KMS-11 (cell line): ENCODE measurements around the gene NSG1.
A peak's percentile ranks its signal among the peaks of the same experiment; 100 is the strongest.

Experiments used
- H2AFZ ChIP-seq: fragments of 200-600 bp; sonication (generic); 2 replicates; pipeline ENCODE4 v1.6.1; 2016; ENCODE audit warnings: antibody characterized with exemption, mixed run types, low read depth
- H3K27ac ChIP-seq: fragments of 200-600 bp; sonication (generic); 2 replicates; pipeline ENCODE4 v1.6.1; 2016; ENCODE audit warnings: mild to moderate bottlenecking, mixed run types
- H3K27me3 ChIP-seq: fragments of 200-600 bp; sonication (generic); 2 replicates; pipeline ENCODE4 v1.6.1; 2017; ENCODE audit warnings: mild to moderate bottlenecking, low read depth, mixed run types, moderate library complexity; ENCODE audit not compliant: insufficient read depth
- H3K36me3 ChIP-seq: fragments of 200-600 bp; sonication (generic); 2 replicates; pipeline ENCODE4 v1.6.1; 2017; ENCODE audit warnings: mild to moderate bottlenecking, mixed run types; ENCODE audit not compliant: insufficient read depth
- H3K4me1 ChIP-seq: fragments of 200-600 bp; sonication (generic); 2 replicates; pipeline ENCODE4 v1.6.1; 2016; ENCODE audit warnings: mild to moderate bottlenecking, low read depth, mixed run types; ENCODE audit not compliant: poor library complexity, severe bottlenecking
- H3K4me2 ChIP-seq: fragments of 200-600 bp; sonication (generic); 2 replicates; pipeline ENCODE4 v1.7.0; 2016; ENCODE audit warnings: mild to moderate bottlenecking, mixed run types
- H3K4me3 ChIP-seq: fragments of 200-600 bp; sonication (generic); IDR thresholded peaks from 2 replicates; pipeline ENCODE4 v1.6.1; 2017; ENCODE audit warnings: low read depth, low read length, mixed read lengths; ENCODE audit not compliant: insufficient read depth
- H3K79me2 ChIP-seq: fragments of 200-600 bp; sonication (generic); 2 replicates; pipeline ENCODE4 v1.6.1; 2016; ENCODE audit warnings: low read depth, mixed run types; ENCODE audit not compliant: insufficient read depth
- H3K9ac ChIP-seq: fragments of 200-600 bp; sonication (generic); 2 replicates; pipeline ENCODE4 v1.6.1; 2016; ENCODE audit warnings: mild to moderate bottlenecking, mixed run types
- H4K20me1 ChIP-seq: fragments of 200-600 bp; sonication (generic); 2 replicates; pipeline ENCODE4 v1.6.1; 2016; ENCODE audit warnings: mild to moderate bottlenecking, mixed run types; ENCODE audit not compliant: insufficient read depth
- CTCF ChIP-seq: fragments of 200-600 bp; sonication (generic); conservative IDR thresholded peaks from 2 replicates; pipeline ENCODE4 v1.6.1; 2017; ENCODE audit warnings: low read depth, mild to moderate bottlenecking, antibody characterized with exemption, low read length, moderate library complexity, mixed read lengths

NSG1 gene

GRCh38 chr4:4428966-4429875, 42.3 kb downstream of the NSG1 start:
- no peak for TF ChIP-seq CTCF
- no peak overlapping the region for H3K27ac ChIP-seq
- H3K4me3 ChIP-seq, result no peak overlapping the region
- no peaks in the 10 kb centered on the region for H3K79me2 ChIP-seq
- H3K4me1 ChIP-seq, result peaks cover 7% of the 10 kb centered on the region
- H2AFZ ChIP-seq, result no peak overlapping the region
- no peak overlapping the region for H3K9ac ChIP-seq
- H3K27me3 ChIP-seq, result no peaks in the 10 kb centered on the region
- H3K36me3 ChIP-seq, result no peaks in the 10 kb centered on the region
- no peak overlapping the region for H3K4me2 ChIP-seq
- no peaks in the 10 kb centered on the region for H4K20me1 ChIP-seq

DNA sequence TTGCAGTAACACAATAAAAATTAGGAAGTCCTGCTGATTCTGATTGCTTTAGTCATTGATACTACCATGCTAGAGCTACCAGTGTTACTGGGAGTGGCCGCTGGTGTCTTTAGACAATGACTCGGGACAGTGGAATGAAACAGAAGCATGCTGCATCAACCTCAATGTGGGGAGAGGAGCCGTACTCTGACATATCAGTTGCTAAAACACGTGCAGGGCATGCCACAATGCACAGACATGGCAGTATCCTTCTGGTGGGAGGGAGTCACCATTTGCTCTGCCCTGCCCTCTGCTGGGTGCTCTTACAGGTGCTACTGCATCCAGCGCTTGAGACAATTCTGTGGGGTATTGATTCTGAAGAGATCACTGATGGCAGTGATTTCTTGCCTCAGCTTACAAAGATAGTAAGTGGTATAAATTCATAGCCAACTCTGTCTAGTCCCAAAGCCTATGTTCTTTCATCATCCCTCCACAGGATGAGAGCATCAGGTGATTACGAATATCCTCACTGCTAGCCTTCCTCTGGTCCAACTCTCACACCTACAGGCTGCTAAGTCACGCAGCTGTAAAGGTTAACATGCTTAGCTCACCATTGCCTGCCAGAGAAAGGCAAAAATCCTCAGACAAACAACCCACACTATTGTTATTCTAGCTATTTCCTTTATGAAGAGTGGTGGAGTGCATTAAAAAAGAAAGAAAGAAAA, 43.7 kb downstream of the NSG1 start:
- Histone ChIP-seq H3K36me3 (no peaks in the 10 kb centered on the region), H3K4me3 (no peak overlapping the region), H3K27me3 (no peaks in the 10 kb centered on the region), H3K4me1 (peaks cover 7% of the 10 kb centered on the region), H3K27ac (no peak overlapping the region), H3K4me2 (no peak overlapping the region), H4K20me1 (no peaks in the 10 kb centered on the region), H3K9ac (no peak overlapping the region), H3K79me2 (no peaks in the 10 kb centered on the region), H2AFZ (no peak overlapping the region)
- TF ChIP-seq CTCF, result peak; percentile 53

- no peak for TF ChIP-seq CTCF
Observed at GRCh38 chr4:4432341-4433125, 45.6 kb downstream of the NSG1 start.

GRCh38 chr4:4433941-4434340, 47.0 kb downstream of the NSG1 start:
- H3K27ac ChIP-seq, result no peak overlapping the region
- H3K27me3 ChIP-seq, result no peaks in the 10 kb centered on the region
- H3K36me3 ChIP-seq, result no peaks in the 10 kb centered on the region
- no peak overlapping the region for H3K9ac ChIP-seq
- no peak overlapping the region for H2AFZ ChIP-seq
- no peak for TF ChIP-seq CTCF
- no peaks in the 10 kb centered on the region for H4K20me1 ChIP-seq
- H3K79me2 ChIP-seq, result no peaks in the 10 kb centered on the region
- H3K4me1 ChIP-seq, result peaks cover 7% of the 10 kb centered on the region
- H3K4me2 ChIP-seq, result no peak overlapping the region
- no peak overlapping the region for H3K4me3 ChIP-seq

More at GRCh38 chr4:4432341-4433125, 45.6 kb downstream of the NSG1 start:
- H3K79me2 ChIP-seq, result no peaks in the 10 kb centered on the region
- H4K20me1 ChIP-seq, result no peaks in the 10 kb centered on the region
- H3K27me3 ChIP-seq, result no peaks in the 10 kb centered on the region
- H3K4me2 ChIP-seq, result no peak overlapping the region
- no peaks in the 10 kb centered on the region for H3K36me3 ChIP-seq
- H3K27ac ChIP-seq, result no peak overlapping the region
- no peak overlapping the region for H3K4me3 ChIP-seq
- H3K4me1 ChIP-seq, result peaks cover 7% of the 10 kb centered on the region
- no peak overlapping the region for H2AFZ ChIP-seq
- no peak overlapping the region for H3K9ac ChIP-seq
